H1 (cell line): ENCODE measurements around the gene STK26. TPM values are rescaled to one million over a fixed set of nuclear protein-coding genes. Genes with fewer than 3 reads are reported as not detected.

ENCODE experiments used
- CTCF ChIA-PET: fragments of 300-600 bp; sonication (Branson Sonifier 250); formaldehyde crosslinking; loops from one replicate; lab custom pipeline; 2021; ENCODE audit not compliant: partially characterized antibody; lab: Charles Lee
- POLR2A ChIA-PET: fragments of 300-600 bp; sonication (Branson Sonifier 250); formaldehyde crosslinking; loops from one replicate; lab custom pipeline; 2021; ENCODE audit warnings: inconsistent platforms; ENCODE audit not compliant: partially characterized antibody; lab: Charles Lee
- DNase-seq, 2 experiments: peaks; one replicate each; pipeline versions ENCODE4 v3.0.0 to v3.0.0-alpha.2; 2010 to 2022; ENCODE audit warnings: low spot score in 2 of 2, low read depth in 1 of 2, mixed read lengths in 1 of 2
- FAIRE-seq: peaks from 2 replicates; lab custom pipeline; 2011; peaks lifted over from hg19 to GRCh38; lab: Jason Lieb, UNC
- H2AFZ ChIP-seq: 2 replicates; pipeline ENCODE4 v1.8.1; 2012; ENCODE audit warnings: low read length, inconsistent platforms
- H2AK5ac ChIP-seq: 2 replicates; pipeline ENCODE4 v1.6.1; 2013; ENCODE audit warnings: low read depth, low read length
- H2BK120ac ChIP-seq: replicated peaks from 2 replicates; pipeline ENCODE3; 2013; ENCODE audit warnings: low read depth, low read length, inconsistent platforms
- H2BK12ac ChIP-seq: 2 replicates; pipeline ENCODE4 v1.6.1; 2013; ENCODE audit warnings: low read depth, low read length
- H2BK15ac ChIP-seq: 2 replicates; pipeline ENCODE4 v1.6.1; 2013; ENCODE audit warnings: low read length
- H2BK20ac ChIP-seq: 2 replicates; pipeline ENCODE4 v1.6.1; 2013; ENCODE audit warnings: low read length
- H2BK5ac ChIP-seq: 2 replicates; pipeline ENCODE4 v1.6.1; 2013; ENCODE audit warnings: low read depth, low read length
- H3K14ac ChIP-seq: 2 replicates; pipeline ENCODE4 v1.6.1; 2013; ENCODE audit warnings: inconsistent platforms; ENCODE audit not compliant: insufficient read length
- H3K18ac ChIP-seq: 2 replicates; pipeline ENCODE4 v1.6.1; 2013; ENCODE audit warnings: low read length; ENCODE audit errors: extremely low read depth
- H3K23ac ChIP-seq: 2 replicates; pipeline ENCODE4 v1.6.1; 2013; ENCODE audit warnings: inconsistent platforms; ENCODE audit not compliant: insufficient read length
- H3K23me2 ChIP-seq: 2 replicates; pipeline ENCODE4 v1.6.1; 2013; ENCODE audit warnings: low read depth, low read length
- H3K27ac ChIP-seq: 2 replicates; pipeline ENCODE4 v1.6.1; 2011; ENCODE audit warnings: low read depth, low read length, inconsistent platforms
- H3K27me3 ChIP-seq, 4 experiments: replicated peaks in 1 of 4; 1 replicate in 1 of 4; 2 replicates in 3 of 4; pipeline versions ENCODE4 v1.6.1 to v1.8.1; 2011 to 2013; ENCODE audit warnings: low read length in 3 of 4, mild to moderate bottlenecking in 3 of 4, inconsistent platforms in 2 of 4, mixed read lengths in 2 of 4, moderate library complexity in 1 of 4; ENCODE audit not compliant: control insufficient read depth in 3 of 4, insufficient read depth in 3 of 4; ENCODE audit errors: extremely low read depth in 1 of 4
- H3K36me3 ChIP-seq, 4 experiments: 2 replicates each; pipeline versions ENCODE4 v1.6.1 to v1.8.1; 2011 to 2013; ENCODE audit warnings: mild to moderate bottlenecking in 4 of 4, low read length in 3 of 4, moderate library complexity in 2 of 4, control low read depth in 1 of 4, inconsistent platforms in 1 of 4; ENCODE audit not compliant: insufficient read depth in 4 of 4, control insufficient read depth in 2 of 4
- H3K4ac ChIP-seq: replicated peaks from 2 replicates; pipeline ENCODE3; 2013; ENCODE audit warnings: low read length, low read depth, mixed read lengths, inconsistent platforms; ENCODE audit not compliant: insufficient read length
- H3K4me1 ChIP-seq, 4 experiments: replicated peaks in 1 of 4; 1 replicate in 1 of 4; 2 replicates in 3 of 4; pipeline versions ENCODE4 v1.6.1 to v1.8.1; 2011 to 2013; ENCODE audit warnings: low read length in 3 of 4, inconsistent platforms in 2 of 4, mixed read lengths in 1 of 4; ENCODE audit not compliant: insufficient read depth in 4 of 4, control insufficient read depth in 3 of 4
- H3K4me2 ChIP-seq, 2 experiments: 2 replicates each; pipeline versions ENCODE4 v1.6.1 to v1.8.1; 2011 to 2013; ENCODE audit warnings: low read depth in 2 of 2, low read length in 2 of 2, control low read depth in 1 of 2, inconsistent platforms in 1 of 2, mild to moderate bottlenecking in 1 of 2; ENCODE audit not compliant: insufficient read depth in 1 of 2
- H3K4me3 ChIP-seq, 4 experiments: fragments of 200-600, 300-600 bp in 1 of 4; sonication (generic), shearing (Covaris generic), sonication (Bioruptor Twin) in 1 of 4; 2 replicates each; pipeline versions ENCODE4 v1.5.1 to v1.8.1; 2011 to 2016; ENCODE audit warnings: low read length in 4 of 4, low read depth in 3 of 4, control low read depth in 2 of 4, inconsistent platforms in 2 of 4, mild to moderate bottlenecking in 2 of 4, mixed read lengths in 1 of 4, moderate library complexity in 1 of 4; ENCODE audit not compliant: insufficient read depth in 2 of 4; ENCODE audit errors: extremely low read depth in 1 of 4
- H3K56ac ChIP-seq: replicated peaks from 2 replicates; pipeline ENCODE3; 2013; ENCODE audit warnings: low read depth, mild to moderate bottlenecking, mixed read lengths, low read length, inconsistent platforms; ENCODE audit not compliant: insufficient read length
- H3K79me1 ChIP-seq: 2 replicates; pipeline ENCODE4 v1.6.1; 2013; ENCODE audit warnings: low read depth, low read length, control low read depth
- H3K79me2 ChIP-seq, 2 experiments: 2 replicates each; pipeline versions ENCODE4 v1.6.1 to v1.8.1; 2012 to 2013; ENCODE audit warnings: low read length in 2 of 2, mild to moderate bottlenecking in 2 of 2, inconsistent platforms in 1 of 2; ENCODE audit not compliant: insufficient read depth in 2 of 2, control insufficient read depth in 1 of 2
- H3K9ac ChIP-seq, 4 experiments: replicated peaks in 1 of 4; 1 replicate in 1 of 4; 2 replicates in 3 of 4; pipeline versions ENCODE4 v1.6.1 to v1.8.1; 2011 to 2013; ENCODE audit warnings: low read depth in 3 of 4, low read length in 3 of 4, control low read depth in 2 of 4, mild to moderate bottlenecking in 2 of 4, moderate library complexity in 2 of 4, inconsistent platforms in 1 of 4; ENCODE audit errors: extremely low read depth in 1 of 4
- H3K9me3 ChIP-seq, 2 experiments: 2 replicates each; pipeline versions ENCODE4 v1.6.1 to v1.8.1; 2012 to 2013; ENCODE audit warnings: mild to moderate bottlenecking in 2 of 2, moderate library complexity in 2 of 2, control low read depth in 1 of 2, inconsistent platforms in 1 of 2, low read depth in 1 of 2, low read length in 1 of 2, mixed read lengths in 1 of 2; ENCODE audit not compliant: insufficient read depth in 2 of 2
- H4K20me1 ChIP-seq, 2 experiments: replicated peaks in 1 of 2; 2 replicates each; pipeline versions ENCODE3 to v1.8.1; 2011 to 2013; ENCODE audit warnings: inconsistent platforms in 2 of 2, low read length in 2 of 2, mild to moderate bottlenecking in 1 of 2; ENCODE audit not compliant: insufficient read depth in 2 of 2, control insufficient read depth in 1 of 2
- H4K5ac ChIP-seq: 2 replicates; pipeline ENCODE4 v1.6.1; 2013; ENCODE audit warnings: low read length, low read depth, mixed read lengths, inconsistent platforms; ENCODE audit not compliant: insufficient read length
- H4K8ac ChIP-seq: 2 replicates; pipeline ENCODE4 v1.8.0; 2013; ENCODE audit warnings: mild to moderate bottlenecking, moderate library complexity, low read length, inconsistent platforms; ENCODE audit not compliant: insufficient read depth; ENCODE audit errors: extremely low read depth
- H4K91ac ChIP-seq: replicated peaks from 2 replicates; pipeline ENCODE3; 2013; ENCODE audit warnings: low read length, mixed read lengths, inconsistent platforms; ENCODE audit not compliant: insufficient read length
- ATF2 ChIP-seq: IDR thresholded peaks from 2 replicates; pipeline ENCODE4 v1.6.1; 2012; ENCODE audit warnings: low read length, inconsistent platforms
- CBX8 ChIP-seq: fragments of 300-800, 300-1000 bp; sonication (generic); IDR thresholded peaks from 2 replicates; pipeline ENCODE4 v1.7.1; 2016; ENCODE audit warnings: low read depth, low read length, borderline replicate concordance
- PHF8 ChIP-seq: fragments of 200-600 bp; sonication (generic); conservative IDR thresholded peaks from 2 replicates; pipeline ENCODE4 v1.7.1; 2012; ENCODE audit warnings: low read depth, mild to moderate bottlenecking, inconsistent platforms, low read length, moderate library complexity
- RNF2 ChIP-seq: fragments of 200-900, 300-1000 bp; sonication (generic); IDR thresholded peaks from 2 replicates; pipeline ENCODE4 v1.7.1; 2016; ENCODE audit warnings: borderline replicate concordance, low read depth, mild to moderate bottlenecking, antibody characterized with exemption, low read length; ENCODE audit not compliant: poor library complexity, severe bottlenecking; ENCODE audit errors: missing control alignments
- SIN3A ChIP-seq, 2 experiments: IDR thresholded peaks in 1 of 2; conservative IDR thresholded peaks in 1 of 2; 2 replicates each; pipeline ENCODE4 v1.6.1; 2011 to 2012; ENCODE audit warnings: low read length in 2 of 2, improper control_type of control experiment in 1 of 2, low read depth in 1 of 2, mild to moderate bottlenecking in 1 of 2
- WGBS, 2 experiments: shearing (Covaris generic) in 1 of 2; methylation state at CpG; one replicate each; pipeline versions ENCODE4 v1.1.6 to v1.1.7; 2013 to 2015; ENCODE audit warnings: low lambda C conversion rate in 2 of 2, mixed read lengths in 2 of 2, inconsistent platforms in 1 of 2, low coverage in 1 of 2, missing lambda C conversion rate in 1 of 2; ENCODE audit not compliant: insufficient replicate concordance in 2 of 2, insufficient coverage in 1 of 2, insufficient read length in 1 of 2; ENCODE audit errors: extremely low coverage in 1 of 2, missing lambda C conversion rate in 1 of 2; 5-methylcytosine and 5-hydroxymethylcytosine counted together
- polyA plus RNA-seq, 7 experiments: library from polyadenylated mRNA; depleted of rRNA in 3 of 7; stranded (reverse) in 5 of 7; unstranded in 2 of 7; fragments of >200 nt in 5 of 7; fragments of 200-250 nt in 2 of 7; gene quantifications; 1 replicate in 5 of 7; 2 replicates in 1 of 7; 4 replicates in 1 of 7; pipeline versions ENCODE4 v1.2.1 to v1.2.3, GENCODE V29; 2011 to 2013; ENCODE audit warnings: missing spikeins in 2 of 7, mixed read lengths in 2 of 7
- total RNA-seq: library from RNA; stranded (reverse); fragmentation: NEBNext Ultra II Directional; extraction: Animal tissue kit (Norgen Biotek cat#: 25700); gene quantifications from 2 replicates; pipeline ENCODE4 v1.2.1, GENCODE V29; 2021

The STK26 gene
- total and polyA plus RNA-seq, 2 of the 8 experiments (the other 6 are each of a cell fraction or from before 2014, with no cell fraction given), result 24.2 to 98.2 TPM

- no peak for TF ChIP-seq PHF8
- TF ChIP-seq ATF2, result no peak
- no peak for TF ChIP-seq RNF2
- no peak for TF ChIP-seq CBX8
- no peak for TF ChIP-seq SIN3A (conservative IDR thresholded peaks at IDR 0.05 in 1 of 2, IDR thresholded peaks at IDR 0.05 in 1 of 2; ENCODE audit: low read depth in 1 of 2, low read length in 2 of 2)
- WGBS, 2 experiments, result 83% methylated on average over 3 of the region's 3 CpGs; no CpG with 5 or more reads in 1 of the 2 experiments
- Histone ChIP-seq H3K23ac (no peak overlapping the region), H3K4ac (no peak overlapping the region), H3K27me3 (no peaks in the 10 kb centered on the region), H2AK5ac (no peak overlapping the region), H3K79me1 (no peaks in the 10 kb centered on the region), H3K4me2 (no peak overlapping the region), H3K9ac (no peak overlapping the region), H4K5ac (no peak overlapping the region), H2BK20ac (no peak overlapping the region), H2AFZ (no peak overlapping the region), H3K14ac (no peak overlapping the region), H3K4me1 (no peaks in the 10 kb centered on the region), H4K91ac (no peak overlapping the region), H2BK120ac (no peak overlapping the region), H3K79me2 (no peaks in the 10 kb centered on the region; a peak in 1 of 4 replicates), H4K8ac (no peak overlapping the region), H2BK12ac (no peak overlapping the region), H3K27ac (no peak overlapping the region), H3K36me3 (peaks cover 0 to 11% (median 1%) of the 10 kb centered on the region in 4 experiments; a peak in 3 of 8 replicates), H4K20me1 (no peaks in the 10 kb centered on the region), H3K23me2 (no peaks in the 10 kb centered on the region), H3K18ac (no peak overlapping the region), H3K4me3 (no peak overlapping the region), H2BK5ac (no peak overlapping the region), H2BK15ac (no peak overlapping the region), H3K56ac (no peak overlapping the region), H3K9me3 (no peaks in the 10 kb centered on the region)
- DNase-seq (no peak), FAIRE-seq (no peak)
- POLR2A ChIA-PET, result interaction anchor here (1.5 kb wide), 1 partner anchor 39 kb away, joined by 5 read pairs; the partner anchor contains the start of gene STK26
- CTCF ChIA-PET, result interaction anchor here (1.2 kb wide), 2 partner anchors 9 to 16 kb away, joined by 3 to 5 read pairs; no protein-coding TSS in a partner anchor
These were observed 40.2 kb downstream of the STK26 start for GRCh38 chrX:132063334-132063733.
